ENCODE data around the gene NXPE3. TPM values are rescaled to one million over a fixed set of nuclear protein-coding genes. Genes with fewer than 3 reads are reported as not detected.
A peak's percentile ranks its signal among the peaks of the same experiment; 100 is the strongest.

NXPE3 gene
- total RNA-seq, 1 donor = 11.2 TPM

DNA sequence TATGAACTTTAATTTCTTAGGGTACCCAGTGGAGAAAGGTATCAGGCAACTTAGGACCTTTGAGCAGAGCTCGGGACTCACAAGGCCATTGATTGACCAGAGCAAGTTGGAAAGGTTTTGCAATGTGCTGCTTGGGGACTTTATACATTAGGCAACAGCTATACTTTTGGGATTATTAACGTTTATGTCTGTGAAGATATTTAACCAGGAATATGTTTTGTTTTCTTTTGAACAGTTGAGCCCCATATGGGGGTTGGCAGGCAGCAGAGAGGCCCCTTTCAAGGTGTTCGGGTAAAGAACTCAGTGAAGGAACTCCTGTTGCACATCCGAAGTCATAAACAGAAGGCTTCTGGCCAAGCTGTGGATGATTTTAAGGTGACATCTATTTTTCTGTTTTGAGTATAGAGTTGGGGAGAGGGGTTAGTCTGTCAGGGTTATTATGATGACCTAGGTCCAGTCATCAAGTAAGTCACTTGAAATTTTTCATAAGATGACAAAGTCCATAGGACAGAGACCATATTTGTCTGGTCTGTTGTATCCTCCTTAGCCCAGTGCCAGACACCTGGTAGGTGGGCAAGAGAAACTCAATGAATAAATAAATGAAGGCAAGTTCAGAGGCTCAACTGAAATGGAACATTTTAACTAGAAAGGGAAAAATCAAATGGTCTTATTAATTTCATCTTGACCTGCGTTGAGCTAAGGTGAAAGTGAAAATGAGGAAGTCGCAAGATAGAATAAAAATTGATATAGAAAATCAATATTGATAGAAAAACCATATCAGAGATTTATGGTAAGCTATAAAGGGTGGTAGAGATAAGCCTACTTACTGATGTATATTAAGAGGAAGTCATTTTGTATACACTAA lies 73.1 kb downstream of the NXPE3 start:
- no peaks in the 10 kb centered on the region for H3K9me3 ChIP-seq (ENCODE audit: low read depth, low read length)
- peak overlapping the region; percentile 83 for H3K27ac ChIP-seq (ENCODE audit: low read depth, low read length)
- H2AFZ ChIP-seq (ENCODE audit: low read length) = no peak overlapping the region
- peaks cover 48% of the 10 kb centered on the region for H4K20me1 ChIP-seq (ENCODE audit: insufficient read depth, low read length)
- TF ChIP-seq, protein P1, sequence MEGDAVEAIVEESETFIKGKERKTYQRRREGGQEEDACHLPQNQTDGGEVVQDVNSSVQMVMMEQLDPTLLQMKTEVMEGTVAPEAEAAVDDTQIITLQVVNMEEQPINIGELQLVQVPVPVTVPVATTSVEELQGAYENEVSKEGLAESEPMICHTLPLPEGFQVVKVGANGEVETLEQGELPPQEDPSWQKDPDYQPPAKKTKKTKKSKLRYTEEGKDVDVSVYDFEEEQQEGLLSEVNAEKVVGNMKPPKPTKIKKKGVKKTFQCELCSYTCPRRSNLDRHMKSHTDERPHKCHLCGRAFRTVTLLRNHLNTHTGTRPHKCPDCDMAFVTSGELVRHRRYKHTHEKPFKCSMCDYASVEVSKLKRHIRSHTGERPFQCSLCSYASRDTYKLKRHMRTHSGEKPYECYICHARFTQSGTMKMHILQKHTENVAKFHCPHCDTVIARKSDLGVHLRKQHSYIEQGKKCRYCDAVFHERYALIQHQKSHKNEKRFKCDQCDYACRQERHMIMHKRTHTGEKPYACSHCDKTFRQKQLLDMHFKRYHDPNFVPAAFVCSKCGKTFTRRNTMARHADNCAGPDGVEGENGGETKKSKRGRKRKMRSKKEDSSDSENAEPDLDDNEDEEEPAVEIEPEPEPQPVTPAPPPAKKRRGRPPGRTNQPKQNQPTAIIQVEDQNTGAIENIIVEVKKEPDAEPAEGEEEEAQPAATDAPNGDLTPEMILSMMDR (IDR thresholded peaks at IDR 0.05; ENCODE audit: extremely low read depth, low read depth, low read length) = no peak
- H3K36me3 ChIP-seq (ENCODE audit: insufficient read depth, low read length) = peaks cover 59% of the 10 kb centered on the region
- peaks cover 21% of the 10 kb centered on the region for H3K4me1 ChIP-seq (ENCODE audit: insufficient read depth, low read length)
- H3K79me2 ChIP-seq (ENCODE audit: insufficient read depth, low read length) = peaks cover 56% of the 10 kb centered on the region
- peak overlapping the region; percentile 83 for H3K4me3 ChIP-seq (ENCODE audit: insufficient read depth, low read length)
- H3K4me2 ChIP-seq (ENCODE audit: insufficient read depth, low read length) = peak overlapping the region; percentile 81
- no peak for DNase-seq (ENCODE audit: insufficient read length, low spot score, missing footprints)
- H3K27me3 ChIP-seq (ENCODE audit: insufficient read depth, low read length) = no peaks in the 10 kb centered on the region

DNA sequence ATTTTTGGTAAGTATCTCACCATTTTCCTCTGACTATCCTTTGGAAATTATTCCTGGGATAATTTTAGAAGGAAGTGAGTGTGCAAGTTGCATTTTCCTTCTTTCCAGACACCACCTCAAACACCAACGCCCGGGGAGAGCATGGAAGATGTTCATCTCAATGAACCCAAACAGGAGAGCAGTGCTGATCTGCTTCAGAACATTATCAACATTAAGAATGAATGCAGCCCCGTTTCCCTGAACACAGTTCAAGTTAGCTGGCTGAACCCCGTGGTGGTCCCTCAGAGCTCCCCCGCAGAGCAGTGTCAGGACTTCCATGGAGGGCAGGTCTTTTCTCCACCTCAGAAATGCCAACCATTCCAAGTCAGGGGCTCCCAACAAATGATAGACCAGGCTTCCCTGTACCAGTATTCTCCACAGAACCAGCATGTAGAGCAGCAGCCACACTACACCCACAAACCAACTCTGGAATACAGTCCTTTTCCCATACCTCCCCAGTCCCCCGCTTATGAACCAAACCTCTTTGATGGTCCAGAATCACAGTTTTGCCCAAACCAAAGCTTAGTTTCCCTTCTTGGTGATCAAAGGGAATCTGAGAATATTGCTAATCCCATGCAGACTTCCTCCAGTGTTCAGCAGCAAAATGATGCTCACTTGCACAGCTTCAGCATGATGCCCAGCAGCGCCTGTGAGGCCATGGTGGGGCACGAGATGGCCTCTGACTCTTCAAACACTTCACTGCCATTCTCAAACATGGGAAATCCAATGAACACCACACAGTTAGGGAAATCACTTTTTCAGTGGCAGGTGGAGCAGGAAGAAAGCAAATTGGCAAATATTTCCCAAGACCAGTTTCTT lies 74.2 kb downstream of the NXPE3 start:
- no peaks in the 10 kb centered on the region for H3K9me3 ChIP-seq (ENCODE audit: low read depth, low read length)
- H2AFZ ChIP-seq (ENCODE audit: low read length) = no peak overlapping the region
- H3K36me3 ChIP-seq (ENCODE audit: insufficient read depth, low read length) = peaks cover 71% of the 10 kb centered on the region
- peak; percentile 77 for DNase-seq (ENCODE audit: insufficient read length, low spot score, missing footprints)
- H3K27me3 ChIP-seq (ENCODE audit: insufficient read depth, low read length) = no peaks in the 10 kb centered on the region
- H4K20me1 ChIP-seq (ENCODE audit: insufficient read depth, low read length) = peaks cover 53% of the 10 kb centered on the region
- H3K4me3 ChIP-seq (ENCODE audit: insufficient read depth, low read length) = no peak overlapping the region
- peaks cover 27% of the 10 kb centered on the region for H3K4me1 ChIP-seq (ENCODE audit: insufficient read depth, low read length)
- H3K4me2 ChIP-seq (ENCODE audit: insufficient read depth, low read length) = peak overlapping the region; percentile 2
- TF ChIP-seq, protein P1 (IDR thresholded peaks at IDR 0.05; ENCODE audit: extremely low read depth, low read depth, low read length) = no peak
- H3K79me2 ChIP-seq (ENCODE audit: insufficient read depth, low read length) = peaks cover 59% of the 10 kb centered on the region
- peak overlapping the region; percentile 10 for H3K27ac ChIP-seq (ENCODE audit: low read depth, low read length)

DNA sequence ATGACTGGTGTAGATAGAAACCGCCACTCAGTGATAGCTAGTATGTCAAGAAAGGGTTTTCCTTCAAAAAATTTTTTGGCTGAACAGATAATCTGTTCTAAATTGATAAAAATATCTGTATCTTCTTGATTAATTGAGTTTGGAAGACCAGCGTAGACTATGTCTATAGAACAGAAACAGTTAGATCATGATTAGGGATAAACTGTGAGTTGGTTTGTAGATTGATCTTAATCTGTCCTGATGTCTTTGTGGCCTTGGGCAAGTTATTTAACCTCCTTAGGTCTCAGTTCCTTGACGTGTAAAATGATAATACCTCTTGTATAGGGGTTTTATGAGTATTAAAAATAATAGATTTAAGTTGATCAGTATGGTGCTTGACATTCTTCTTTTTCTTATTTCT lies 75.0 kb downstream of the NXPE3 start:
- H2AFZ ChIP-seq (ENCODE audit: low read length) = no peak overlapping the region
- H3K4me1 ChIP-seq (ENCODE audit: insufficient read depth, low read length) = peaks cover 22% of the 10 kb centered on the region
- peaks cover 78% of the 10 kb centered on the region for H3K36me3 ChIP-seq (ENCODE audit: insufficient read depth, low read length)
- H4K20me1 ChIP-seq (ENCODE audit: insufficient read depth, low read length) = peaks cover 53% of the 10 kb centered on the region
- no peaks in the 10 kb centered on the region for H3K9me3 ChIP-seq (ENCODE audit: low read depth, low read length)
- H3K27me3 ChIP-seq (ENCODE audit: insufficient read depth, low read length) = no peaks in the 10 kb centered on the region
- H3K27ac ChIP-seq (ENCODE audit: low read depth, low read length) = no peak overlapping the region
- H3K4me3 ChIP-seq (ENCODE audit: insufficient read depth, low read length) = no peak overlapping the region
- no peak for DNase-seq (ENCODE audit: insufficient read length, low spot score, missing footprints)
- TF ChIP-seq, protein P1 (IDR thresholded peaks at IDR 0.05; ENCODE audit: extremely low read depth, low read depth, low read length) = no peak
- H3K4me2 ChIP-seq (ENCODE audit: insufficient read depth, low read length) = peak overlapping the region; percentile 2
- H3K79me2 ChIP-seq (ENCODE audit: insufficient read depth, low read length) = peaks cover 59% of the 10 kb centered on the region
